Activated CD8-positive, alpha-beta memory T cell treated with anti-CD3 and anti-CD28 coated beads for 4 hours (primary cell): Measurements from ENCODE around the gene HMGB4.

Experiments used
- DNase-seq, 2 donors: peaks; one replicate each; pipeline ENCODE4 v3.0.0-alpha.2; 2020; ENCODE audit warnings: low read depth in 2 of 2

The HMGB4 gene

GRCh38 chr1:33863779-33864178 lies at the start of gene HMGB4:
Gene HMGB4 (plus strand): TSS chr1:33864079. CDS start chr1:33864192, 113 bp downstream.
- no peak for DNase-seq

GRCh38 chr1:33814166-33814565 lies 49.7 kb upstream of the HMGB4 start:
- DNase-seq, result no peak

GRCh38 chr1:33815061-33815460 lies 48.8 kb upstream of the HMGB4 start:
- DNase-seq, result no peak

GRCh38 chr1:33818071-33818470 lies 45.8 kb upstream of the HMGB4 start:
- no peak for DNase-seq

GRCh38 chr1:33819290-33819912 lies 44.5 kb upstream of the HMGB4 start:
- no peak for DNase-seq

- no peak for DNase-seq
Observed at GRCh38 chr1:33819913-33820311, 44.0 kb upstream of the HMGB4 start.

- no peak for DNase-seq
Observed at GRCh38 chr1:33820804-33821203, 43.1 kb upstream of the HMGB4 start.

- DNase-seq, result no peak
Observed at GRCh38 chr1:33821291-33821690, 42.6 kb upstream of the HMGB4 start.

GRCh38 chr1:33822396-33822795 lies 41.5 kb upstream of the HMGB4 start:
- no peak for DNase-seq

- no peak for DNase-seq
Observed at GRCh38 chr1:33823401-33823800, 40.5 kb upstream of the HMGB4 start.

- no peak for DNase-seq
Observed at GRCh38 chr1:33823830-33824229, 40.0 kb upstream of the HMGB4 start.

GRCh38 chr1:33824321-33824720 lies 39.6 kb upstream of the HMGB4 start:
- no peak for DNase-seq

GRCh38 chr1:33824971-33825370 lies 38.9 kb upstream of the HMGB4 start:
- DNase-seq, result no peak

GRCh38 chr1:33825506-33825905 lies 38.4 kb upstream of the HMGB4 start:
- DNase-seq, result no peak

GRCh38 chr1:33826311-33826710 lies 37.6 kb upstream of the HMGB4 start:
- no peak for DNase-seq

- no peak for DNase-seq
Observed at GRCh38 chr1:33826711-33827110, 37.2 kb upstream of the HMGB4 start.

- DNase-seq, result no peak
Observed at GRCh38 chr1:33828059-33828458, 35.8 kb upstream of the HMGB4 start.

GRCh38 chr1:33828654-33829053 lies 35.2 kb upstream of the HMGB4 start:
- no peak for DNase-seq

- DNase-seq, result no peak
Observed at GRCh38 chr1:33836911-33837310, 27.0 kb upstream of the HMGB4 start.

GRCh38 chr1:33837635-33838034 lies 26.2 kb upstream of the HMGB4 start:
- no peak for DNase-seq

- DNase-seq, result no peak
Observed at GRCh38 chr1:33841494-33841893, 22.4 kb upstream of the HMGB4 start.

- no peak for DNase-seq
Observed at GRCh38 chr1:33842348-33842747, 21.5 kb upstream of the HMGB4 start.

GRCh38 chr1:33844166-33844565 lies 19.7 kb upstream of the HMGB4 start:
- DNase-seq, result no peak

GRCh38 chr1:33846861-33847260 lies 17.0 kb upstream of the HMGB4 start:
- DNase-seq, result no peak
